ENCODE measurements around the gene KLF15. TPM values are rescaled to one million over a fixed set of nuclear protein-coding genes. Genes with fewer than 3 reads are reported as not detected.

The KLF15 gene
- total RNA-seq, 1 experiment from 2014 or later = 3.3 TPM

- DNase-seq (ENCODE audit: low read depth, low spot score) (no peak), ATAC-seq (no peak)
- ChIA-PET RAD21 (ENCODE audit: low non-redundant PET in 1 of 2, low total read pairs in 2 of 2, uncharacterized antibody in 2 of 2, unreplicated experiment in 2 of 2) (no interaction called here), POLR2A (no interaction called here), CTCF (no interaction called here)
- Histone ChIP-seq H3K9me3 (ENCODE audit: control insufficient read depth in 1 of 2, insufficient read depth in 1 of 2, low read depth in 1 of 2, low read length in 2 of 2) (no peaks in the 10 kb centered on the region), H3K9ac (ENCODE audit: low read length) (no peak overlapping the region), H3K27me3 (ENCODE audit: insufficient read depth, low read length) (no peaks in the 10 kb centered on the region), H3K4me3 (replicated peaks in 1 of 2; ENCODE audit: low read depth in 1 of 2, low read length in 2 of 2) (no peak overlapping the region), H4K20me1 (ENCODE audit: insufficient read depth) (no peaks in the 10 kb centered on the region), H3K4me2 (ENCODE audit: low read length) (no peak overlapping the region), H3K27ac (ENCODE audit: low read depth, low read length) (no peak overlapping the region), H3K4me1 (ENCODE audit: control insufficient read depth in 1 of 2, insufficient read depth in 2 of 2, low read length in 2 of 2) (no peaks in the 10 kb centered on the region), H3K79me2 (ENCODE audit: insufficient read depth, low read length) (no peaks in the 10 kb centered on the region), H3K36me3 (ENCODE audit: control insufficient read depth in 1 of 2, insufficient read depth in 2 of 2, low read length in 2 of 2) (no peaks in the 10 kb centered on the region), H3K9me2 (ENCODE audit: insufficient read depth) (no peaks in the 10 kb centered on the region), H2AFZ (ENCODE audit: low read depth, low read length, poor library complexity, severe bottlenecking) (no peak overlapping the region)
- intact Hi-C loops (cut with micrococcal nuclease) = no loop called here
- BruUV-seq (replicated peaks) = no TSS peak
- TF ChIP-seq RAD21 (IDR thresholded peaks at IDR 0.05; ENCODE audit: low read depth) = no peak
- TF ChIP-seq TCF7L2 (IDR thresholded peaks at IDR 0.05; ENCODE audit: borderline replicate concordance, extremely low read depth, insufficient read depth, insufficient read length) = no peak
- TF ChIP-seq EZH2phosphoT487 (IDR thresholded peaks at IDR 0.05; ENCODE audit: borderline replicate concordance) = no peak
- no peak for TF ChIP-seq ZNF274 (IDR thresholded peaks at IDR 0.05; ENCODE audit: low read depth, low read length)
- no peak for TF ChIP-seq ZFX (IDR thresholded peaks at IDR 0.05)
- no peak for TF ChIP-seq ELF1 (IDR thresholded peaks at IDR 0.05; ENCODE audit: borderline replicate concordance, low read depth)
- no peak for TF ChIP-seq EGR1 (IDR thresholded peaks at IDR 0.05; ENCODE audit: low read depth)
- no peak for TF ChIP-seq CBX3 (IDR thresholded peaks at IDR 0.05; ENCODE audit: low read depth)
- no peak for TF ChIP-seq JUND (IDR thresholded peaks at IDR 0.05)
- TF ChIP-seq FOSL1 (IDR thresholded peaks at IDR 0.05; ENCODE audit: low read depth) = no peak
- TF ChIP-seq, protein P1, sequence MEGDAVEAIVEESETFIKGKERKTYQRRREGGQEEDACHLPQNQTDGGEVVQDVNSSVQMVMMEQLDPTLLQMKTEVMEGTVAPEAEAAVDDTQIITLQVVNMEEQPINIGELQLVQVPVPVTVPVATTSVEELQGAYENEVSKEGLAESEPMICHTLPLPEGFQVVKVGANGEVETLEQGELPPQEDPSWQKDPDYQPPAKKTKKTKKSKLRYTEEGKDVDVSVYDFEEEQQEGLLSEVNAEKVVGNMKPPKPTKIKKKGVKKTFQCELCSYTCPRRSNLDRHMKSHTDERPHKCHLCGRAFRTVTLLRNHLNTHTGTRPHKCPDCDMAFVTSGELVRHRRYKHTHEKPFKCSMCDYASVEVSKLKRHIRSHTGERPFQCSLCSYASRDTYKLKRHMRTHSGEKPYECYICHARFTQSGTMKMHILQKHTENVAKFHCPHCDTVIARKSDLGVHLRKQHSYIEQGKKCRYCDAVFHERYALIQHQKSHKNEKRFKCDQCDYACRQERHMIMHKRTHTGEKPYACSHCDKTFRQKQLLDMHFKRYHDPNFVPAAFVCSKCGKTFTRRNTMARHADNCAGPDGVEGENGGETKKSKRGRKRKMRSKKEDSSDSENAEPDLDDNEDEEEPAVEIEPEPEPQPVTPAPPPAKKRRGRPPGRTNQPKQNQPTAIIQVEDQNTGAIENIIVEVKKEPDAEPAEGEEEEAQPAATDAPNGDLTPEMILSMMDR (IDR thresholded peaks at IDR 0.05 in 2 of 3, conservative IDR thresholded peaks at IDR 0.05 in 1 of 3; ENCODE audit: borderline replicate concordance in 1 of 3, insufficient read depth in 1 of 3, low read depth in 2 of 3, low read length in 2 of 3) = no peak
These were observed 7.6 kb upstream of the KLF15 start for GRCh38 chr3:126364731-126365301.

All from HCT116 (cell line).